Stimulated activated effector memory CD8-positive, alpha-beta T cell treated with anti-CD3 and anti-CD28 coated beads, Interleukin-12 subunit alpha, Interleukin-12 subunit beta, amount 100 ng/mL, for 72 hours (primary cell): Measurements from ENCODE around the gene MRPS11.
"Not testable (repeated sequence)": the region's sequence is repeated elsewhere in the genome, so short reads cannot be mapped to it uniquely, and the experiment has no call there.

Experiments
- ATAC-seq: fragments of 150-1000 bp; cut with Tn5 transposase; 2 replicates; pipeline ENCODE4 v1.10.0; 2021
- DNase-seq, 2 donors: peaks; one replicate each; pipeline ENCODE4 v3.0.0; 2021 to 2022; ENCODE audit warnings: low spot score in 2 of 2
- H3K27ac Mint-ChIP-seq: one replicate; pipeline ENCODE4 v1.8.0; 2022; ENCODE audit warnings: mild to moderate bottlenecking, mixed read lengths
- H3K36me3 Mint-ChIP-seq: one replicate; pipeline ENCODE4 v1.8.0; 2022; ENCODE audit warnings: mild to moderate bottlenecking, mixed read lengths
- H3K4me1 Mint-ChIP-seq: one replicate; pipeline ENCODE4 v1.8.0; 2022; ENCODE audit warnings: mixed read lengths
- H3K4me3 Mint-ChIP-seq: one replicate; pipeline ENCODE4 v1.8.0; 2022; ENCODE audit warnings: mild to moderate bottlenecking, mixed read lengths
- H3K9me3 Mint-ChIP-seq: one replicate; pipeline ENCODE4 v1.8.0; 2022; ENCODE audit warnings: mixed read lengths

The MRPS11 gene

DNA sequence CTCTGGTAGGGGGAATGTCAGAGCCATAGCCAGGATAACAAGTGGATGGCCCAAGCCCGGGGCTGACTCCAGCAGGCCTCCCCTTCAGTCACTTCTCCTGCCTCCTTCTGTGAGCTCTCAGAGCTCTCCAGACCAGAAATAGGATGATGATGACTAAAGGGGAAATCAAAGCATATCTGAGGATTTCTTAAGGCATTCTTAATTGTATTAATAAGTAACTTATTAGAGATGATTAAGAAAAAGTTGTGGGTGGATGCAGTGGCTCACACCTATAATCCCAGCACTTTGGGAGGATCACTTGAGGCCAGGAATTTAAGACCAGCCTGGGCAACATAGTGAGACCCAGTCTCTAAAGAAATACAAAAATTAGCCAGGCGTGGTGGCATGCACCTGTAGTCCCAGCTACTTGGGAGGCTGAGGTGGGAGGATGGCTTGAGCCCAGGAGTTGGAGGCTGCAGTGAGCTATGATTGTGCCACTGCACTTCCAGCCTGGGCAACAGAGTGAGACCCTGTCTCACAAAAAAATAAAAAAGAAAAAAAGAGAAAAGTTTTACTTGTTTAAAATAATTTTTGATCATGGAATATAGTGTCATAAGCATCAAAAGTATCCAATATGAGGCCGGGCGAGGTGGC lies 6.3 kb downstream of the MRPS11 start:
- not testable (repeated sequence) for ATAC-seq, H3K4me3 Mint-ChIP-seq, H3K27ac Mint-ChIP-seq, DNase-seq, H3K9me3 Mint-ChIP-seq
- H3K36me3 Mint-ChIP-seq: peaks cover 64% of the 10 kb centered on the region
- H3K4me1 Mint-ChIP-seq: peaks cover 10% of the 10 kb centered on the region

DNA sequence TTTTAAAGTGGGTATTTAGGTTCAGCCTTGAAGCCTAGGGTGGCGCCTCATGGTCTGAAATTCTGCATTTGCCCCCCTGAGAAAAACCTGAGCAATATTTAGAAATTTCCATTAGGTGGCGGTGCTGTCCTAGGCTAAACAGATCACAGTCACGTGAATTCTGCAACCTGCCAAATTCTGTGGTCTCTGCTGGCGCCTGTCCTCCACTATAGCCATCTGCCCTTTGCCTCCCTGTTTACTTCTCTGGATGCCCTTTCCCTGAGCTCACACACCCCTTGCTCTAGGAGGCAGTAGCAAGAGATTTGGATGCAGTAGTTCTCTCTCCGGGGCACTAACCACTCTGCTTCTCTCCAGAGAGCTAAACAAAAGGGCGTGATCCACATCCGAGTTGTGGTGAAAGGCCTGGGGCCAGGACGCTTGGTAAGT lies 9.1 kb downstream of the MRPS11 start:
- H3K9me3 Mint-ChIP-seq: no peaks in the 10 kb centered on the region
- peaks cover 67% of the 10 kb centered on the region for H3K36me3 Mint-ChIP-seq
- H3K27ac Mint-ChIP-seq: no peak overlapping the region
- peaks cover 9% of the 10 kb centered on the region for H3K4me1 Mint-ChIP-seq
- no peak for ATAC-seq
- H3K4me3 Mint-ChIP-seq: no peak overlapping the region
- no peak for DNase-seq

DNA sequence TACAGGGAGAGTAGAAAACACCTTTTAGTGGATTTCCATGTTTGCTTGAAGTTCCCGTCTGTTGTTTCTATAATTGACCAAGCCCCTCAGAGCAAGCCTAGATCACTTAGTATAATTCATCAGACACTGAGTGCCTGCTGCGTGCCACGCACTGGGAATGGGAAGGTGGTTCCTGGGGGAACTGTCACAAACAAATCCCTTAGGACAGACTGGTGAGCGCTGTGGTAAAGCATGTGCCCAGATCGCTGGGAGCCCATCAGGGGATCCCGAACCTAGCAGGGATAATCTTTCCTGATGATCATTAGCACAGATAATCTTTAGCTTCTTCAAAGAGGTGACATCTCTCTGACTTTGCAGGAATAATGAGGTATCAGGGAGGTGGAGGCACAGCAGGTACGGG lies 9.6 kb downstream of the MRPS11 start:
- peaks cover 62% of the 10 kb centered on the region for H3K36me3 Mint-ChIP-seq
- DNase-seq (no peak), ATAC-seq (no peak)
- no peak overlapping the region for H3K27ac Mint-ChIP-seq
- no peak overlapping the region for H3K4me3 Mint-ChIP-seq
- H3K4me1 Mint-ChIP-seq: peaks cover 4% of the 10 kb centered on the region
- H3K9me3 Mint-ChIP-seq: no peaks in the 10 kb centered on the region

DNA sequence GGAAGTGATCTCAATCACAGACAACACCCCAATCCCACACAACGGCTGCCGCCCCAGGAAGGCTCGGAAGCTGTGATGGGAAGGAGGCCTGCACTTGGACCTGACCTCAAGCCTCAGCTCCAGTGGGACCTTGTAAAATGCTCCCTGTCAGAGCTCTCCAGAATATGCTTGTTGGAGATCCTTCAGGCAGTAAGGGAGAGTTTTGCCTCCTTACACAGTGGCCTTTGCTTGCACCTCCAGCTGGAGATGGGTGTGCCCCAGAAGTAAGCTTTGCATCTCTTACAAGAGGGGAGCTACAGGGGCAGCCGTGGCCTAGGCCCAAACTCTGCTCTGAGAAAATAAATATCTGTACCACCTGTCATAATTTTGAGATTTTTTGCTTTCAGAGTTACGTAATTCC lies 10.4 kb downstream of the MRPS11 start:
- H3K36me3 Mint-ChIP-seq: peaks cover 56% of the 10 kb centered on the region

DNA sequence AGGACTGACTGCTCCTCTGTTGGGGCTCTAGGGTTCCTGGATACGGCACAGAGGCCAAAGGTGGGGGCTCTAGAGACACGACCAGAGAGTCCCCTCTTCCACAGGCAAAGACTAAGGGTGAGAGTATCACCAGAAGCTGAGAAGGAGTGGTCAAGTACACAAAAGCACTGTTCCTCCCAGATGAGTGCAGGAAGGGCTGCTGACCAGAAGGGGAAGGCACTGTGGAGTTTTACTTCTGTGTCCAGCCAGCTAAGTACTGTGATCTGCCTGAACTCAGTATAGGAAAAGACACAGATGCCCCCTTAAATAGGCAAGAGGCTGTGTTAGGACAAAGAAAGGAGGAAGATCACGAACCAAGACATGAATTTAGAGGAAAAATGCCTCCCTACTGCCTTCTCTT lies 11.7 kb downstream of the MRPS11 start:
- Mint-ChIP-seq H3K4me3 (no peak overlapping the region), H3K4me1 (no peaks in the 10 kb centered on the region)
- DNase-seq: no peak

More for the DNA sequence above, 10.4 kb downstream of the MRPS11 start:
- no peak overlapping the region for H3K4me3 Mint-ChIP-seq
- H3K4me1 Mint-ChIP-seq: no peaks in the 10 kb centered on the region
- H3K27ac Mint-ChIP-seq: no peak overlapping the region
- H3K9me3 Mint-ChIP-seq: no peaks in the 10 kb centered on the region
- DNase-seq (no peak), ATAC-seq (no peak)

DNA sequence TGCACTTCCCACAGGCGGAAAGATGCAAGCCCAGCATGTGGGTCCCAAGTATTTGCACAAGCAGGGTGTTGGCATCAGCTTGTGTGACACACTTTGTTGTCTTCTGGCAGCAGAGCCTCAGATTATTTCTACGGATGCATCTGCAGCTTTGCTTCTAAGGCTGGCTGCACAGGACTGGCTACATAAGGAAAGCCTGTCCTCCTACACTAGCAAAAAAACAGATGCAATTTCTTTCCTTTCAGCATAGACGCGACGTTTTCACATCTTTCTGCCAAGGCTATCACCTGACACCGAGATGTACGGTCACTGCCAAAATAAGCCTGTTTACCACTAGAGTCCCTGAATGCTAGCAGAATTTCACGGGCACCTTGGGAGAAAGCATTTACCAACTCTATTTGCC lies 13.5 kb downstream of the MRPS11 start:
- Mint-ChIP-seq H3K4me3 (no peak overlapping the region), H3K36me3 (peaks cover 28% of the 10 kb centered on the region), H3K9me3 (no peaks in the 10 kb centered on the region), H3K27ac (no peak overlapping the region), H3K4me1 (no peaks in the 10 kb centered on the region)
- ATAC-seq (no peak), DNase-seq (no peak)

More for the DNA sequence above, 11.7 kb downstream of the MRPS11 start:
- ATAC-seq: no peak
- Mint-ChIP-seq H3K36me3 (peaks cover 46% of the 10 kb centered on the region), H3K9me3 (no peaks in the 10 kb centered on the region), H3K27ac (no peak overlapping the region)

DNA sequence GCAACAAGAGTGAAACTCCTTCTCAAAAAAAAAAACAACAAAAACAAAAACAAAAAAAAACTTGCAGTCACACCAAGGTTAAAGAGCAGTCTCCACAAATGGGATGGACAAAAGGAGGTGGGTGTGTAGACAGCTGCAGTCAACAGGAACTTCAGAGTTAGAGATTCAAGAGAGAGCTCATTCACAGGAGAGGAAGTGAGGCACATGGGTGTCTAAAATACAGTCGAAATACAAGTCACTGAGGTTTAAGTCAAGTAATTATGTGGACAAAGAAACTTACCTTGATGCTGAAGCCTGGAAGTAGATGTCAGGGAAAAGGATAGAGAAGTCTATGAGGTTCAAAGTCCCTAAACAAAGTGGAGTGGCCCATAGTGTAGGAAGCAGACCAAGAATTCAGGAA lies 14.8 kb downstream of the MRPS11 start:
- Mint-ChIP-seq H3K4me3 (no peak overlapping the region), H3K36me3 (peaks cover 18% of the 10 kb centered on the region)
- no peak for ATAC-seq

DNA sequence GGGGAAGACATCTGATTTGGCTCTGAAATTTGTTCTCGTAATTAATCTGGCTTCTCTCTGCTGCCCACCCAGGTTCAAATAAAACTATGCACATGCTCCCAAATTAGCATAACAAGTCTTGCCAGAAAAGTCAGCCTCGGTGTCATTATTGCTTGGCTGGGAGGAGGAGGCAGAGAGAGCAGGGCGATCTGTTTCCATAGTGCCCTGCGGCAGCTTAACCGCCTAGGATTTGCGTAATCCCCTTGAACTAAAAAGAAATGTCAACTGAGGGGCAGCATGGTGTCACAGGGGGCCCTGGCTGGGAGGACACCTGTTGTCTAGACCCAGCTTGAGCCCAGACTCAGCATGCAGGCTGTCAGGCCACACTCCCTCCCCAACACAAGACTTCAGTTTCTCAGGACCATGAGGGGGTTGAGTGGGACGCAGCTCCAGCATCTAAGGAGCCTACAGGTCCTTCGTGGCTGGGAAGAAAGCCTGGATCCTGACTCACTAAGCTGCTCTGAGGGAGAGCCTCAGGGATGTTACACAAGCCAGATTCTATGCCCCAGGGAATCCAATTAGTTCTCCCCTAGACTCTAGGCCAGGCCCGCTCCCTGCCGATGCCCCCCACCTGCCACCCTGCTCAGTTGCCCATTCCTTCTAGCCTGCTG lies 17.3 kb downstream of the MRPS11 start:
- ATAC-seq (no peak), DNase-seq (no peak)
- Mint-ChIP-seq H3K27ac (no peak overlapping the region), H3K4me1 (no peaks in the 10 kb centered on the region), H3K4me3 (no peak overlapping the region), H3K36me3 (no peaks in the 10 kb centered on the region), H3K9me3 (no peaks in the 10 kb centered on the region)

More for the DNA sequence above, 14.8 kb downstream of the MRPS11 start:
- Mint-ChIP-seq H3K27ac (no peak overlapping the region), H3K9me3 (no peaks in the 10 kb centered on the region), H3K4me1 (no peaks in the 10 kb centered on the region)
- DNase-seq: no peak

DNA sequence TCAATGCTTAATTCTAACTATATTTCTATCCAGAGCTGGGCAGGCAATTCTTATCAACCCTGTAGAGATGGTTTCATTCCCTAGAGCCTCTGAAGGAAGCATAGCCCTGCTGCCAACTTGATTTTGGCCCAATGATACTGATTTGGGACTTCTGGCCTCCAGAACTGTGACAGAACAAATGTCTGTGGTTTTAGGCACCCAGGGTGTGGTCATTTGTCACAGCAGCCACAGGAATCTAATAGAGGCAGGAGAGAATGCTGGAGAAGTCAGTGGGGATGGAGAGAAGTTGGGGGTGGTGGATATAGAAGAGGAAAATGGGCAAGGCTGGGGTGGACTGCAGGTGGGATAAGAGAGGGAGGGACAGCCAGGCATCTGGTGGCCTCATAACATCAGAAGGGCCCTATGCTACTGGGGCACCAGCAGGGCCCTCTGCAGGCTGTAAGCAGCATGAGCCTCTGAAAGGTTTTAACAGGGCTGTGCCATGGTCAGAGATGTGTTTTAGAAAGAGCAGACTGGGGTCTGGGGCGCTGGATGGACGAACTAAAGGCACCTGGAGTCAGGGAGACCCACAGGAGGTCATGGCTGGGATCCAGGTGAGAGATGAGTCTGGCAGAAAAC lies 19.8 kb downstream of the MRPS11 start:
- no peak for ATAC-seq
- no peaks in the 10 kb centered on the region for H3K9me3 Mint-ChIP-seq
- H3K4me3 Mint-ChIP-seq: no peak overlapping the region
- DNase-seq: no peak
- no peaks in the 10 kb centered on the region for H3K36me3 Mint-ChIP-seq
- H3K4me1 Mint-ChIP-seq: no peaks in the 10 kb centered on the region
- H3K27ac Mint-ChIP-seq: peak overlapping the region; percentile 58

DNA sequence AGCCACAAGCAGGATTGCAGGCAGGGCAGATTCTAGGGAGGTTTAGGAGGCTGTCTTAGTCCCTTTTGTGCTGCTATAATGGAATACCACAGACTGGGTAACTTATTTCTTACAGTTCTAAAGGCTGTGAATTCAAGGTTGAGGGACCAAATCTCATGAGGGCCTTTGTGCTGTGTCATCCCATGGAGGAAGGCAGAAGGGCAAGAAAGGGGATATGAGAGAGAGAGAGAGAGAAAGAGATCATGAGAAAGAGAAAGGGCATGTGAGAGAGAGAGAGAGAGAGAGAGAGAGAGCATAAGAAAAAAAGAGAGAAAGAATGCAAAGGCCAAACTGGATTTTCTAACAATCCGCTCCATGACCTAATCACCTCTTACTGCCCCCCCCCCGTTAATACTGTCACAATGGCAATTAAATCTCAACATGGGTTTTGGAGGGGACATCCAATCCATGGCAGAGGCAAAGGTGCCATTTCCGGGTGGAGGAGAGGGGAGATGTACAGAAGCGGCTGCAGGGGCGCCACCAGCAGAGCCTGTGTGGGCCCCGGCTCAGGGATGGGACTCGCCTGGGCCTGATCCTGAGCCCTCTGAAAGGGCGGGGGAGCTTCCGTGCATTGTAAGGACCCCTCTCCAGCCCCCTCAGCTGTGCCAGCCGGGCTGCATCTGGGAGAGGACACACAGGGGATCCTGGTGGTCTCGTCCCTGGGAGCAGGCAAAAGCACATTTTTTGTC lies 20.5 kb downstream of the MRPS11 start:
- Mint-ChIP-seq H3K36me3 (no peaks in the 10 kb centered on the region), H3K9me3 (no peaks in the 10 kb centered on the region), H3K27ac (peak overlapping the region; percentile 58), H3K4me1 (no peaks in the 10 kb centered on the region), H3K4me3 (no peak overlapping the region)
- DNase-seq (no peak), ATAC-seq (no peak)

DNA sequence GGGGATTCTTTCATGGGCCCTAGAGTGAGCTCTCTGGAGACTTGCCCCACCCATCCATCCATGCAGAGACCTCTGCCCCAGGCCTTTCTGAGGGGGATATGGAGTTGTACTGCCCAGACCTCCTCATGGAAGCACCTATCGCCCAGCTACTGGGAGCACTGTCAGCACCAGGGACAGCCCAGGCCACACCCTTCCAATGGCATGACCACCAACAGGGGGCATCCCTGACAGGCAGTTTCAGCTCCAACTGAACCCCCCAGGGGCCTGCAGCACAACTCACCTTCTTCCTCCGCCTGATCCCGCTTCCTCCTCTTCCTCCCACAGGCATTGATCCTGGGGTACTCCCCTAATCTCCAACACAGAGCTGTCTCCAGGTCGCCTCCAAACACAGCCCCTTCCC lies 21.8 kb downstream of the MRPS11 start:
- no peaks in the 10 kb centered on the region for H3K36me3 Mint-ChIP-seq
- no peak for DNase-seq
- peak overlapping the region; percentile 20 for H3K27ac Mint-ChIP-seq
- H3K4me1 Mint-ChIP-seq: no peaks in the 10 kb centered on the region
- H3K9me3 Mint-ChIP-seq: no peaks in the 10 kb centered on the region
- H3K4me3 Mint-ChIP-seq: no peak overlapping the region
- no peak for ATAC-seq

DNA sequence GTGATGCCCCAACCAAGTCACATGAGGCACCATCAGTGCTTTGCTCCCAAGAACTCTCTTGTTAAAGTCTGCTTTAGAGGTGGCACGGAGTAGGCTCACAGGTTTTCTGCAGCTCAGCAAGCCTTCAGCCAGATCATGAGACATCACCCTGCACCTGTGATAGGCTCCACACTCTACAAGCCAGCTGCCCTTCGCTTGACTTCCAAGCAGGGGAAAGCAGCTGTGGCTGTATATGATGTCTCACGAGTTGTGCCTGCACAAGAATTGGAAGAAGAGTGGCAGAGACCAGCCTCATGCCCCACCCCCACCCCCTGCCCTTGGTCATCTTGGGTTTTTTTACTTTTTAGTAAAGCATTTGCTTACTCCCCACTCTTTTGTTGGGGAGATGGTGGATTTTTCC lies 22.5 kb downstream of the MRPS11 start:
- Mint-ChIP-seq H3K36me3 (no peaks in the 10 kb centered on the region), H3K4me1 (no peaks in the 10 kb centered on the region), H3K27ac (peak overlapping the region; percentile 20), H3K9me3 (no peaks in the 10 kb centered on the region), H3K4me3 (no peak overlapping the region)
- DNase-seq (no peak), ATAC-seq (no peak)

DNA sequence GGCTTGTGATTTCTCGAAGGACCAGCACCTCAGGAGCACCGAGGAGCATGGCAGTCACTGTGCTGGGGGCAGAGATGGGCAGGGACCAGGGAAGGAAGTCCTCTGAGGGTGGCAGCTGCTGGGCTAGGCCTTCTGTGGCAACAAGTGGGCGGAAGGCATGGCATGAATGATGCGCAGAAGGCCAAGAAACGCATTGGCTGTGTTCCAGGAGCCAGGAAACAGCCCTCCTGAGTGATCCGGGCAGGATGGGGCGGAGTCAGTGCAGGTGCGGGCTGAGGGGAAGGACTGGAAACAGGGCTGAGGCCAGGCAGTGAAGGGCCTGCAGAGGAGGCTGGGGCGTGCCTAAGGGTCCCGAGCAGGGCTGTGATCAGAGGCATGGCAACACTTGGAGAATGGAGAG lies 23.6 kb downstream of the MRPS11 start:
- Mint-ChIP-seq H3K4me1 (no peaks in the 10 kb centered on the region), H3K9me3 (no peaks in the 10 kb centered on the region), H3K36me3 (no peaks in the 10 kb centered on the region), H3K4me3 (no peak overlapping the region), H3K27ac (no peak overlapping the region)
- ATAC-seq (no peak), DNase-seq (no peak)

DNA sequence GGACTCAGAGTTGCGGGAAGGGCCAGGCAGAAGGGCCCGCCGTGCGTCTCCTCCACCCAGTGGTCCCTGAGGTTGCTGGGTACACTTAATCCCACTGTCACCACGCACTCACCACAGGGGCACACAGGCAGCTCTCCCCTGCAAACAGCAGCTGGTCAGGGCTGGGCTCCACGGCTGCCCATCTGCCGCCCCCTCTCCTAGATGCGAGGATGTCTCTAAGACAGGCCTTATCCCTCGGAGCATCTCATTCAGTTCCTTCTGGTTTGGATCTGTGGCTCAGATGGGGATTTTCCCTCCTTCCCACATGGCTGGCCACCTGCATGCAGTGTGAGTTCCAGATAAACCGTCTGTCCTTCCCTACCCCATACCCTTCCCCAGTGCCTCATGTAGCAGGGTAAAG lies 26.3 kb downstream of the MRPS11 start:
- DNase-seq (no peak), ATAC-seq (no peak)
- Mint-ChIP-seq H3K27ac (no peak overlapping the region), H3K4me3 (no peak overlapping the region), H3K36me3 (no peaks in the 10 kb centered on the region), H3K4me1 (no peaks in the 10 kb centered on the region), H3K9me3 (no peaks in the 10 kb centered on the region)

DNA sequence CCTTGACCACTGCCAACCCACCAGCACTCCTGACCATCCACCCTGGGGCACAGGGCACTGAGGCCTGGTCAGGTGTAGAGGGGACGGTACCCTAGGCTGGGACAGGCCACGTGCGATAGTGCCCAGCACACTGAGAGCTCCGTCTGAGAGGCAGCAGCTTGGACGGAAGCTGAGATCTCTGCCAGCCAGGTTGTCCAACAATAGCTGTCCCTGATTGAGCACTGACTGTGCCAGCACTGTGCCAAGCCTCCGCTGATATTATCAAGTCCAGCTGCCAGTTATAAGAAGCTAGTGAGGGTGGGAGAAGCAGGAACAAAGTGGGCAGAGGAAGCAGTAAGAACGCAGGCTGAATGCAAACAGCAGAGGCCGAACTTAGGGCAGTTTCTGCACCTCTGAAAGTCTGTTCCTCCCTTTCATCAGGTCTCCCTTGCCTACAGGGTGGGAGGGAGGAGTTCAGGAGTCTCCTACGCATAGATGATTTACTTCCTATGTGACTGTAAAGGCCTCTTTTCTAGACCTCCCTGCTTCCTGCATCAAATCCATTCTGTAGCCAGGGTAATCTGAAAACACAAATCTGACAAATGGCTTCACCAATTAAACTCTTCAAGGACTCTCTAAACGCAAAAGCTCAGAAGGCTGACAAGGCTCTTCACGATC lies 29.7 kb downstream of the MRPS11 start:
- Mint-ChIP-seq H3K4me3 (no peak overlapping the region), H3K4me1 (no peaks in the 10 kb centered on the region), H3K9me3 (no peaks in the 10 kb centered on the region), H3K36me3 (no peaks in the 10 kb centered on the region), H3K27ac (peak overlapping the region; percentile 6)
- no peak for ATAC-seq
- no peak for DNase-seq
